ENCODE data around the gene LIN28B. TPM values are rescaled to one million over a fixed set of nuclear protein-coding genes. Genes with fewer than 3 reads are reported as not detected.

The LIN28B gene
- polyA plus RNA-seq (2013): 34.6 and 34.8 TPM in 2 replicates

- WGBS (ENCODE audit: extremely low coverage, insufficient coverage, insufficient read length): no CpG with 5 or more reads among the region's 15 CpGs
- peak within 1 kb of the TSS; percentile 93 for H3K27ac ChIP-seq (ENCODE audit: low read depth, low read length)
- H3K14ac ChIP-seq (ENCODE audit: low read length): peak within 1 kb of the TSS; percentile 79
- H4K8ac ChIP-seq (ENCODE audit: low read depth, low read length): peak within 1 kb of the TSS; percentile 90
- H2BK12ac ChIP-seq (ENCODE audit: low read length): peak within 1 kb of the TSS; percentile 84
- H3K18ac ChIP-seq (ENCODE audit: low read length): peak within 1 kb of the TSS; percentile 88
- peaks cover 4% of the 10 kb centered on the region for H3K79me2 ChIP-seq (ENCODE audit: control insufficient read depth, insufficient read depth, low read length, poor library complexity)
- H4K91ac ChIP-seq (ENCODE audit: low read depth, low read length): peak within 1 kb of the TSS; percentile 80
- peak within 1 kb of the TSS; percentile 70 for H3K4me2 ChIP-seq (ENCODE audit: low read length)
- H2BK5ac ChIP-seq (ENCODE audit: low read depth, low read length, poor library complexity): peak within 1 kb of the TSS; percentile 96
- H2AK5ac ChIP-seq (ENCODE audit: low read length): peak within 1 kb of the TSS; percentile 83
- no peaks in the 10 kb centered on the region for H3K9me3 ChIP-seq (ENCODE audit: insufficient read depth, low read depth, low read length)
- peaks cover 21% of the 10 kb centered on the region for H3K79me1 ChIP-seq (ENCODE audit: low read length)
- no peak within 1 kb of the TSS for H3K9ac ChIP-seq (ENCODE audit: low read length)
- no peak for DNase-seq
- H4K12ac ChIP-seq (ENCODE audit: low read depth, low read length): peak within 1 kb of the TSS; percentile 70
- peak within 1 kb of the TSS; percentile 91 for H3K4ac ChIP-seq (ENCODE audit: low read depth, low read length)
- peak within 1 kb of the TSS; percentile 59 for H3K4me3 ChIP-seq (ENCODE audit: low read depth, low read length)
- H2AFZ ChIP-seq (ENCODE audit: insufficient read depth, low read length, poor library complexity): peak within 1 kb of the TSS; percentile 17
- no peaks in the 10 kb centered on the region for H3K27me3 ChIP-seq (ENCODE audit: insufficient read depth, low read length)
- peaks cover 0 to 3% of the 10 kb centered on the region in 2 experiments for H3K36me3 ChIP-seq (ENCODE audit: control insufficient read depth in 1 of 2, insufficient read depth in 2 of 2, low read length in 2 of 2)
- no peak within 1 kb of the TSS for H3K23ac ChIP-seq (ENCODE audit: low read length)
- no peaks in the 10 kb centered on the region for H3K4me1 ChIP-seq (ENCODE audit: control insufficient read depth in 1 of 2, insufficient read depth in 2 of 2, low read length in 2 of 2)
- H2BK120ac ChIP-seq (ENCODE audit: insufficient read depth, low read length, poor library complexity): peak within 1 kb of the TSS; percentile 88
Observed at GRCh38 chr6:104956731-104957294, at the start of gene LIN28B. Gene LIN28B, plus strand, starts transcription at chr6:104957107. Its CDS starts 144 bp downstream, at chr6:104957251.

- H2AK5ac ChIP-seq (ENCODE audit: low read length): peak overlapping the region; percentile 24
Observed at GRCh38 chr6:104908031-104908887, 48.6 kb upstream of the LIN28B start.

GRCh38 chr6:104908888-104909525 lies 47.9 kb upstream of the LIN28B start:
- Histone ChIP-seq H3K27me3 (ENCODE audit: insufficient read depth, low read length) (no peaks in the 10 kb centered on the region), H4K91ac (ENCODE audit: low read depth, low read length) (peak overlapping the region; percentile 78)

More at GRCh38 chr6:104908031-104908887, 48.6 kb upstream of the LIN28B start:
- peak overlapping the region; percentile 78 for H4K91ac ChIP-seq (ENCODE audit: low read depth, low read length)
- H3K79me2 ChIP-seq (ENCODE audit: control insufficient read depth, insufficient read depth, low read length, poor library complexity): peaks cover 3% of the 10 kb centered on the region
- H3K27me3 ChIP-seq (ENCODE audit: insufficient read depth, low read length): no peaks in the 10 kb centered on the region
- peak overlapping the region; percentile 40 for H3K18ac ChIP-seq (ENCODE audit: low read length)
- peak overlapping the region; percentile 35 for H2AFZ ChIP-seq (ENCODE audit: insufficient read depth, low read length, poor library complexity)
- H4K12ac ChIP-seq (ENCODE audit: low read depth, low read length): peak overlapping the region; percentile 1
- peak; percentile 97 to 99 for DNase-seq
- no peaks in the 10 kb centered on the region for H3K36me3 ChIP-seq (ENCODE audit: control insufficient read depth in 1 of 2, insufficient read depth in 2 of 2, low read length in 2 of 2)
- peaks cover 21% of the 10 kb centered on the region for H3K79me1 ChIP-seq (ENCODE audit: low read length)
- H3K9ac ChIP-seq (ENCODE audit: low read length): no peak overlapping the region
- H3K9me3 ChIP-seq (ENCODE audit: insufficient read depth, low read depth, low read length): no peaks in the 10 kb centered on the region
- peak overlapping the region; percentile 83 for H2BK120ac ChIP-seq (ENCODE audit: insufficient read depth, low read length, poor library complexity)
- peaks cover 15 to 16% of the 10 kb centered on the region in 2 experiments for H3K4me1 ChIP-seq (ENCODE audit: control insufficient read depth in 1 of 2, insufficient read depth in 2 of 2, low read length in 2 of 2)
- no CpG with 5 or more reads among the region's 6 CpGs for WGBS (ENCODE audit: extremely low coverage, insufficient coverage, insufficient read length)
- H3K4me3 ChIP-seq (ENCODE audit: low read depth, low read length): no peak overlapping the region
- H4K8ac ChIP-seq (ENCODE audit: low read depth, low read length): peak overlapping the region; percentile 64
- H2BK12ac ChIP-seq (ENCODE audit: low read length): peak overlapping the region; percentile 89
- H3K27ac ChIP-seq (ENCODE audit: low read depth, low read length): peak overlapping the region; percentile 76
- H3K14ac ChIP-seq (ENCODE audit: low read length): peak overlapping the region; percentile 71
- H3K4me2 ChIP-seq (ENCODE audit: low read length): peak overlapping the region; percentile 39
- peak overlapping the region; percentile 27 for H3K4ac ChIP-seq (ENCODE audit: low read depth, low read length)
- H3K23ac ChIP-seq (ENCODE audit: low read length): no peak overlapping the region
- peak overlapping the region; percentile 96 for H2BK5ac ChIP-seq (ENCODE audit: low read depth, low read length, poor library complexity)

GRCh38 chr6:104921896-104922295 lies 35.0 kb upstream of the LIN28B start:
- H2BK5ac ChIP-seq (ENCODE audit: low read depth, low read length, poor library complexity): no peak overlapping the region
- no CpG with 5 or more reads among the region's 1 CpG for WGBS (ENCODE audit: extremely low coverage, insufficient coverage, insufficient read length)

More at GRCh38 chr6:104908888-104909525, 47.9 kb upstream of the LIN28B start:
- H3K79me1 ChIP-seq (ENCODE audit: low read length): peaks cover 21% of the 10 kb centered on the region
- no peaks in the 10 kb centered on the region for H3K36me3 ChIP-seq (ENCODE audit: control insufficient read depth in 1 of 2, insufficient read depth in 2 of 2, low read length in 2 of 2)
- no peak overlapping the region for H3K4me3 ChIP-seq (ENCODE audit: low read depth, low read length)
- no peak overlapping the region for H3K18ac ChIP-seq (ENCODE audit: low read length)
- H3K14ac ChIP-seq (ENCODE audit: low read length): peak overlapping the region; percentile 71
- peak overlapping the region; percentile 20 for H4K12ac ChIP-seq (ENCODE audit: low read depth, low read length)
- peak overlapping the region; percentile 83 for H2BK120ac ChIP-seq (ENCODE audit: insufficient read depth, low read length, poor library complexity)
- peak overlapping the region; percentile 76 for H3K27ac ChIP-seq (ENCODE audit: low read depth, low read length)
- H3K79me2 ChIP-seq (ENCODE audit: control insufficient read depth, insufficient read depth, low read length, poor library complexity): peaks cover 3% of the 10 kb centered on the region
- DNase-seq: peak; percentile 50 to 92
- H3K4me1 ChIP-seq (ENCODE audit: control insufficient read depth in 1 of 2, insufficient read depth in 2 of 2, low read length in 2 of 2): peaks cover 15 to 16% of the 10 kb centered on the region in 2 experiments
- WGBS (ENCODE audit: extremely low coverage, insufficient coverage, insufficient read length): no CpG with 5 or more reads among the region's 2 CpGs
- H3K4me2 ChIP-seq (ENCODE audit: low read length): peak overlapping the region; percentile 39
- H2BK12ac ChIP-seq (ENCODE audit: low read length): peak overlapping the region; percentile 89
- H2AK5ac ChIP-seq (ENCODE audit: low read length): no peak overlapping the region
- H3K9ac ChIP-seq (ENCODE audit: low read length): no peak overlapping the region
- peak overlapping the region; percentile 35 for H2AFZ ChIP-seq (ENCODE audit: insufficient read depth, low read length, poor library complexity)
- peak overlapping the region; percentile 96 for H2BK5ac ChIP-seq (ENCODE audit: low read depth, low read length, poor library complexity)
- no peak overlapping the region for H3K23ac ChIP-seq (ENCODE audit: low read length)
- peak overlapping the region; percentile 58 for H4K8ac ChIP-seq (ENCODE audit: low read depth, low read length)
- H3K4ac ChIP-seq (ENCODE audit: low read depth, low read length): peak overlapping the region; percentile 27
- H3K9me3 ChIP-seq (ENCODE audit: insufficient read depth, low read depth, low read length): no peaks in the 10 kb centered on the region

More at GRCh38 chr6:104921896-104922295, 35.0 kb upstream of the LIN28B start:
- DNase-seq: no peak
- no peak overlapping the region for H4K91ac ChIP-seq (ENCODE audit: low read depth, low read length)
- no peak overlapping the region for H2BK120ac ChIP-seq (ENCODE audit: insufficient read depth, low read length, poor library complexity)
- no peak overlapping the region for H3K27ac ChIP-seq (ENCODE audit: low read depth, low read length)
- no peak overlapping the region for H3K18ac ChIP-seq (ENCODE audit: low read length)
- H3K14ac ChIP-seq (ENCODE audit: low read length): no peak overlapping the region
- H3K4me1 ChIP-seq (ENCODE audit: control insufficient read depth in 1 of 2, insufficient read depth in 2 of 2, low read length in 2 of 2): peaks cover 0 to 2% of the 10 kb centered on the region in 2 experiments
- H3K36me3 ChIP-seq (ENCODE audit: control insufficient read depth in 1 of 2, insufficient read depth in 2 of 2, low read length in 2 of 2): no peaks in the 10 kb centered on the region
- no peaks in the 10 kb centered on the region for H3K27me3 ChIP-seq (ENCODE audit: insufficient read depth, low read length)
- H4K12ac ChIP-seq (ENCODE audit: low read depth, low read length): no peak overlapping the region
- H3K23ac ChIP-seq (ENCODE audit: low read length): no peak overlapping the region
- no peak overlapping the region for H2AFZ ChIP-seq (ENCODE audit: insufficient read depth, low read length, poor library complexity)
- no peak overlapping the region for H3K4me2 ChIP-seq (ENCODE audit: low read length)
- H3K9ac ChIP-seq (ENCODE audit: low read length): no peak overlapping the region
- peaks cover 2% of the 10 kb centered on the region for H3K79me1 ChIP-seq (ENCODE audit: low read length)
- no peak overlapping the region for H3K4me3 ChIP-seq (ENCODE audit: low read depth, low read length)
- H2BK12ac ChIP-seq (ENCODE audit: low read length): no peak overlapping the region
- no peaks in the 10 kb centered on the region for H3K79me2 ChIP-seq (ENCODE audit: control insufficient read depth, insufficient read depth, low read length, poor library complexity)
- no peak overlapping the region for H3K4ac ChIP-seq (ENCODE audit: low read depth, low read length)
- no peak overlapping the region for H4K8ac ChIP-seq (ENCODE audit: low read depth, low read length)
- no peaks in the 10 kb centered on the region for H3K9me3 ChIP-seq (ENCODE audit: insufficient read depth, low read depth, low read length)
- H2AK5ac ChIP-seq (ENCODE audit: low read length): no peak overlapping the region
